Limb (tissue), 2 donors: ENCODE results near the gene ZBTB46.
"Not testable (repeated sequence)": the region's sequence is repeated elsewhere in the genome, so short reads cannot be mapped to it uniquely, and the experiment has no call there.

ENCODE experiments used
- DNase-seq, 2 donors: peaks; one replicate each; pipeline ENCODE4 v3.0.0-alpha.2; 2016; ENCODE audit errors: extremely low spot score in 2 of 2

The ZBTB46 gene

GRCh38 chr20:63830841-63831588 lies at the start of gene ZBTB46:
TSS of gene ZBTB46 (minus strand) at chr20:63831264. CDS start at chr20:63790757, 40,507 bp downstream.
- DNase-seq: peak; percentile 32 to 73

- no peak for DNase-seq
These were observed 48.0 kb upstream of the ZBTB46 start for GRCh38 chr20:63878899-63879663.

GRCh38 chr20:63877755-63878470 lies 46.8 kb upstream of the ZBTB46 start:
- no peak for DNase-seq

GRCh38 chr20:63876489-63877036 lies 45.5 kb upstream of the ZBTB46 start:
- DNase-seq: no peak

GRCh38 chr20:63874241-63874640 lies 43.2 kb upstream of the ZBTB46 start:
- DNase-seq: not testable (repeated sequence)

GRCh38 chr20:63873477-63873971 lies 42.5 kb upstream of the ZBTB46 start:
- DNase-seq: peak in 1 of 2 donors; percentile 24

- no peak for DNase-seq
These were observed 37.2 kb upstream of the ZBTB46 start for GRCh38 chr20:63868264-63868663.

GRCh38 chr20:63867042-63867441 lies 36.0 kb upstream of the ZBTB46 start:
- DNase-seq: not testable (repeated sequence)

- peak; percentile 97 to 98 for DNase-seq
These were observed 34.0 kb upstream of the ZBTB46 start, which contains the start of gene TPD52L2 for GRCh38 chr20:63864978-63865640. TSS of gene TPD52L2 (plus strand) at chr20:63865270. CDS start at chr20:63865366, 96 bp downstream.

GRCh38 chr20:63864545-63864977 lies 33.5 kb upstream of the ZBTB46 start:
- no peak for DNase-seq

GRCh38 chr20:63863798-63864544 lies 32.9 kb upstream of the ZBTB46 start:
- peak; percentile 74 to 80 for DNase-seq

GRCh38 chr20:63863021-63863797 lies 32.1 kb upstream of the ZBTB46 start:
- no peak for DNase-seq

- no peak for DNase-seq
These were observed 31.2 kb upstream of the ZBTB46 start for GRCh38 chr20:63861981-63862901.

GRCh38 chr20:63861365-63861934 lies 30.4 kb upstream of the ZBTB46 start, which contains the start of gene ABHD16B:
TSS of gene ABHD16B (plus strand) at chr20:63861498. CDS start at chr20:63861541, 43 bp downstream.
- DNase-seq: no peak

- no peak for DNase-seq
These were observed 29.4 kb upstream of the ZBTB46 start for GRCh38 chr20:63860325-63861051.

GRCh38 chr20:63859166-63859699 lies 28.2 kb upstream of the ZBTB46 start:
- no peak for DNase-seq
